ENCODE measurements around the gene WIZ. TPM values are rescaled to one million over a fixed set of nuclear protein-coding genes. Genes with fewer than 3 reads are reported as not detected.
A peak's percentile ranks its signal among the peaks of the same experiment; 100 is the strongest.

WIZ gene
- total RNA-seq, 1 donor from 2014 or later: 90.4 TPM

- peak overlapping the region; percentile 64 to 73 for H3K27ac ChIP-seq
- no peak for TF ChIP-seq CTCF (IDR thresholded peaks at IDR 0.05)
- peaks cover 5 to 27% of the 10 kb centered on the region in 2 donors for H3K4me1 ChIP-seq
- DNase-seq (ENCODE audit: low spot score in 2 of 2): no peak
- H3K27me3 ChIP-seq: no peaks in the 10 kb centered on the region
- intact Hi-C loops (cut with DNase I): no loop called here
- H3K9me3 ChIP-seq: no peaks in the 10 kb centered on the region
- peaks cover 37 to 38% of the 10 kb centered on the region in 2 donors for H3K36me3 ChIP-seq
- H3K4me3 ChIP-seq: no peak overlapping the region
Measured at GRCh38 chr19:15421136-15421695, 28.5 kb downstream of the WIZ start.

- Histone ChIP-seq H3K4me3 (peak overlapping the region; percentile 44 to 97), H3K27me3 (no peaks in the 10 kb centered on the region), H3K27ac (peak overlapping the region; percentile 29 to 33), H3K4me1 (peaks cover 5 to 35% of the 10 kb centered on the region in 2 donors), H3K9me3 (no peaks in the 10 kb centered on the region), H3K36me3 (peaks cover 23% of the 10 kb centered on the region in 2 donors)
- intact Hi-C loops (cut with DNase I): loop anchor here (1.0 to 5.0 kb wide), 4 partner anchors 13 to 138 kb away; partner anchors contain the start of gene AKAP8
- no peak for TF ChIP-seq CTCF (IDR thresholded peaks at IDR 0.05)
- DNase-seq (ENCODE audit: low spot score in 2 of 2): no peak
Measured at GRCh38 chr19:15419413-15420025, 30.2 kb downstream of the WIZ start.

GRCh38 chr19:15418579-15419412 is 31.0 kb downstream of the WIZ start, which contains the start of gene AKAP8L:
Gene AKAP8L (minus strand): TSS chr19:15418988. CDS start chr19:15418923, 65 bp downstream.
- Histone ChIP-seq H3K9me3 (no peaks in the 10 kb centered on the region), H3K27me3 (no peaks in the 10 kb centered on the region), H3K36me3 (peaks cover 16% of the 10 kb centered on the region in 2 donors), H3K4me1 (peaks cover 5 to 35% of the 10 kb centered on the region in 2 donors), H3K27ac (peak within 1 kb of the TSS; percentile 87 to 88), H3K4me3 (peak within 1 kb of the TSS; percentile 88 to 97)
- DNase-seq (ENCODE audit: low spot score in 2 of 2): peak; percentile 99 to 100
- TF ChIP-seq CTCF (IDR thresholded peaks at IDR 0.05): peak; percentile 25 to 60 (median 45)
- intact Hi-C loops (cut with DNase I): loop anchor here (1.0 to 5.0 kb wide), 4 partner anchors 14 to 139 kb away; partner anchors contain the start of gene AKAP8

- H3K4me1 ChIP-seq: peaks cover 8 to 35% of the 10 kb centered on the region in 2 donors
- H3K36me3 ChIP-seq: peaks cover 10% of the 10 kb centered on the region in 2 donors
- peak overlapping the region; percentile 88 to 97 for H3K4me3 ChIP-seq
- H3K9me3 ChIP-seq: no peaks in the 10 kb centered on the region
- peak overlapping the region; percentile 87 to 88 for H3K27ac ChIP-seq
- TF ChIP-seq CTCF (IDR thresholded peaks at IDR 0.05): no peak
- intact Hi-C loops (cut with DNase I): loop anchor here (2.0 to 5.0 kb wide), 2 partner anchors 33 to 139 kb away; no protein-coding TSS in a partner anchor
- DNase-seq (ENCODE audit: low spot score in 2 of 2): no peak
- no peaks in the 10 kb centered on the region for H3K27me3 ChIP-seq
Measured at GRCh38 chr19:15418231-15418578, 31.6 kb downstream of the WIZ start.

GRCh38 chr19:15417699-15418098 is 32.1 kb downstream of the WIZ start:
- DNase-seq (ENCODE audit: low spot score in 2 of 2): no peak
- Histone ChIP-seq H3K4me1 (peaks cover 11 to 35% of the 10 kb centered on the region in 2 donors), H3K27me3 (no peaks in the 10 kb centered on the region), H3K4me3 (peak overlapping the region; percentile 88 to 97), H3K27ac (peak overlapping the region; percentile 87 to 88), H3K36me3 (peaks cover 5% of the 10 kb centered on the region in 2 donors), H3K9me3 (no peaks in the 10 kb centered on the region)
- no peak for TF ChIP-seq CTCF (IDR thresholded peaks at IDR 0.05)
- intact Hi-C loops (cut with DNase I): loop anchor here (2.0 to 5.0 kb wide), 2 partner anchors 33 to 140 kb away; no protein-coding TSS in a partner anchor
